ENCODE results near the gene SLC39A1. TPM values are rescaled to one million over a fixed set of nuclear protein-coding genes. Genes with fewer than 3 reads are reported as not detected.

The SLC39A1 gene
- polyA plus RNA-seq, 1 of the 3 experiments (the other 2 are of a cell fraction) = 89.6 TPM

GRCh38 chr1:153938996-153939395, 24.3 kb downstream of the SLC39A1 start:
- Histone ChIP-seq H3K4me2 (no peak overlapping the region), H2AFZ (ENCODE audit: low read depth) (no peak overlapping the region), H3K36me3 (replicated peaks in 1 of 2; ENCODE audit: control insufficient read depth in 1 of 2, insufficient read depth in 2 of 2, low read length in 1 of 2) (peaks cover 7 to 71% of the 10 kb centered on the region in 2 experiments), H3F3A (replicated peaks; ENCODE audit: insufficient read depth) (no peaks in the 10 kb centered on the region), H3K9ac (no peak overlapping the region), H4K20me1 (ENCODE audit: insufficient read depth) (no peaks in the 10 kb centered on the region), H3K9me2 (no peaks in the 10 kb centered on the region), H3K9me3 (no peaks in the 10 kb centered on the region), H3K4me1 (ENCODE audit: control insufficient read depth in 1 of 2, insufficient read depth in 2 of 2, low read depth in 1 of 2, low read length in 1 of 2) (peaks cover 0 to under 1% of the 10 kb centered on the region in 2 experiments; a peak in 1 of 4 replicates), H3K27me3 (ENCODE audit: insufficient read depth) (no peaks in the 10 kb centered on the region), H3K79me2 (ENCODE audit: insufficient read depth) (peaks cover 4% of the 10 kb centered on the region; the same call in 1 of the 2 replicates), H3K4me3 (ENCODE audit: low read depth in 2 of 2, low read length in 1 of 2) (no peak overlapping the region), H3K27ac (ENCODE audit: low read depth in 2 of 2, low read length in 1 of 2) (no peak overlapping the region)
- peak; percentile 23 for DNase-seq
- TF ChIP-seq CTCF (IDR thresholded peaks at IDR 0.05) (no peak), SIN3A (IDR thresholded peaks at IDR 0.05; ENCODE audit: borderline replicate concordance, low read depth, low read length) (no peak), ZBTB33 (IDR thresholded peaks at IDR 0.05; ENCODE audit: borderline replicate concordance, low read depth) (no peak), YY1 (IDR thresholded peaks at IDR 0.05; ENCODE audit: low read depth) (no peak), POLR2AphosphoS5 (IDR thresholded peaks at IDR 0.05; ENCODE audit: low read depth, low read length) (no peak), RAD21 (IDR thresholded peaks at IDR 0.05; ENCODE audit: low read length) (no peak), JUND (IDR thresholded peaks at IDR 0.05) (no peak), NRF1 (IDR thresholded peaks at IDR 0.05; ENCODE audit: low read depth, low read length) (no peak), FOXM1 (IDR thresholded peaks at IDR 0.05; ENCODE audit: low read depth) (no peak), TEAD4 (IDR thresholded peaks at IDR 0.05; ENCODE audit: borderline replicate concordance, insufficient read depth) (no peak), EZH2phosphoT487 (IDR thresholded peaks at IDR 0.05; ENCODE audit: borderline replicate concordance, low read depth) (no peak), TCF12 (IDR thresholded peaks at IDR 0.05) (no peak), FOSL2 (IDR thresholded peaks at IDR 0.05; ENCODE audit: borderline replicate concordance, low read depth) (no peak)
- 89% methylated on average over 2 of the region's 3 CpGs for WGBS (ENCODE audit: low lambda C conversion rate)
- POLR2A ChIA-PET = interaction anchor here (1.3 to 1.6 kb wide), 2 partner anchors 8 to 29 kb away, joined by 3 to 6 read pairs; partner anchors contain the start of gene CREB3L4
- CTCF ChIA-PET = interaction anchor here (1.1 to 2.0 kb wide), 4 partner anchors 7 to 118 kb away, joined by 3 to 7 read pairs (median 6); partner anchors contain the start of gene RAB13

- H3K79me2 ChIP-seq (ENCODE audit: insufficient read depth) = no peaks in the 10 kb centered on the region
- ChIA-PET CTCF (interaction anchor here (0.6 to 2.0 kb wide), 2 partner anchors 9 to 29 kb away, joined by 3 to 7 read pairs; no protein-coding TSS in a partner anchor), POLR2A (interaction anchor here (0.9 kb wide), 1 partner anchor 9 kb away, joined by 4 read pairs; no protein-coding TSS in a partner anchor)
- H3K4me3 ChIP-seq (ENCODE audit: low read depth in 2 of 2, low read length in 1 of 2) = no peak overlapping the region
- no peaks in the 10 kb centered on the region for H3K27me3 ChIP-seq (ENCODE audit: insufficient read depth)
- no peaks in the 10 kb centered on the region for H3K9me2 ChIP-seq
- WGBS (ENCODE audit: low lambda C conversion rate) = 93% methylated on average over 10 of the region's 10 CpGs
- H3K9ac ChIP-seq = no peak overlapping the region
- no peak overlapping the region for H3K27ac ChIP-seq (ENCODE audit: low read depth in 2 of 2, low read length in 1 of 2)
- H3K9me3 ChIP-seq = no peaks in the 10 kb centered on the region
- no peaks in the 10 kb centered on the region for H3K4me1 ChIP-seq (ENCODE audit: control insufficient read depth in 1 of 2, insufficient read depth in 2 of 2, low read depth in 1 of 2, low read length in 1 of 2)
- H3K36me3 ChIP-seq (replicated peaks in 1 of 2; ENCODE audit: control insufficient read depth in 1 of 2, insufficient read depth in 2 of 2, low read length in 1 of 2) = peaks cover 0 to 75% of the 10 kb centered on the region in 2 experiments
- H3F3A ChIP-seq (replicated peaks; ENCODE audit: insufficient read depth) = no peaks in the 10 kb centered on the region
- no peak overlapping the region for H2AFZ ChIP-seq (ENCODE audit: low read depth)
- peak; percentile 7 for DNase-seq
- no peak overlapping the region for H3K4me2 ChIP-seq
- no peaks in the 10 kb centered on the region for H4K20me1 ChIP-seq (ENCODE audit: insufficient read depth)
- TF ChIP-seq MXI1 (IDR thresholded peaks at IDR 0.05; ENCODE audit: low read depth, low read length) (no peak), JUND (IDR thresholded peaks at IDR 0.05) (no peak), RCOR1 (IDR thresholded peaks at IDR 0.05; ENCODE audit: low read length) (no peak), SMC3 (IDR thresholded peaks at IDR 0.05; ENCODE audit: low read depth, low read length) (no peak), EP300 (IDR thresholded peaks at IDR 0.05; ENCODE audit: borderline replicate concordance in 1 of 2, low read depth in 1 of 2, low read length in 1 of 2) (no peak), FOSL2 (IDR thresholded peaks at IDR 0.05; ENCODE audit: borderline replicate concordance, low read depth) (no peak), TAF1 (IDR thresholded peaks at IDR 0.05; ENCODE audit: borderline replicate concordance, low read depth, low read length) (no peak), ELF1 (IDR thresholded peaks at IDR 0.05) (no peak), CHD2 (IDR thresholded peaks at IDR 0.05; ENCODE audit: low read length, partially characterized antibody) (no peak), ZBTB33 (IDR thresholded peaks at IDR 0.05; ENCODE audit: borderline replicate concordance, low read depth) (no peak), EZH2phosphoT487 (IDR thresholded peaks at IDR 0.05; ENCODE audit: borderline replicate concordance, low read depth) (no peak), CTCF (IDR thresholded peaks at IDR 0.05) (no peak)
Observed at GRCh38 chr1:153937331-153937730, 26.0 kb downstream of the SLC39A1 start.

All from SK-N-SH (cell line).